H1 (cell line): ENCODE measurements around the gene TNN. TPM values are rescaled to one million over a fixed set of nuclear protein-coding genes. Genes with fewer than 3 reads are reported as not detected.

ENCODE experiments used
- BACH1 ChIP-seq: IDR thresholded peaks from 2 replicates; pipeline ENCODE4 v1.6.1; 2012; ENCODE audit warnings: low read length, improper control_type of control experiment
- CTCF ChIP-seq, 3 experiments: IDR thresholded peaks; 1 replicate in 2 of 3; 2 replicates in 1 of 3; pipeline versions ENCODE4 v1.5.1 to v1.6.1; 2011; ENCODE audit warnings: low read length in 3 of 3, mild to moderate bottlenecking in 3 of 3, inconsistent platforms in 2 of 3, low read depth in 1 of 3, moderate library complexity in 1 of 3; ENCODE audit not compliant: insufficient read depth in 1 of 3; ENCODE audit errors: control extremely low read depth in 1 of 3
- HDAC6 ChIP-seq: IDR thresholded peaks from one replicate; pipeline ENCODE4 v1.7.1; 2012; ENCODE audit warnings: low read depth, mild to moderate bottlenecking, inconsistent platforms, low read length, moderate library complexity
- KDM1A ChIP-seq: fragments of 200-600, 300-600 bp; sonication (generic); IDR thresholded peaks from 2 replicates; pipeline ENCODE4 v1.7.1; 2016; ENCODE audit warnings: mild to moderate bottlenecking, low read length, borderline replicate concordance
- KDM4A ChIP-seq: IDR thresholded peaks from one replicate; pipeline ENCODE4 v1.7.1; 2012; ENCODE audit warnings: low read depth, mild to moderate bottlenecking, moderate library complexity, low read length, inconsistent platforms; ENCODE audit not compliant: severe bottlenecking
- POLR2A ChIP-seq, 2 experiments: IDR thresholded peaks; 1 replicate in 1 of 2; 2 replicates in 1 of 2; pipeline ENCODE4 v1.6.1; 2011; ENCODE audit warnings: low read depth in 2 of 2, low read length in 2 of 2, mild to moderate bottlenecking in 2 of 2; ENCODE audit errors: control extremely low read depth in 1 of 2
- SP4 ChIP-seq: IDR thresholded peaks from 2 replicates; pipeline ENCODE4 v1.6.1; 2012; ENCODE audit warnings: low read length, inconsistent platforms
- TCF12 ChIP-seq: IDR thresholded peaks from 2 replicates; pipeline ENCODE4 v1.6.1; 2011; ENCODE audit warnings: low read depth, mild to moderate bottlenecking, low read length
- YY1 ChIP-seq: IDR thresholded peaks from 2 replicates; pipeline ENCODE4 v1.6.1; 2011; ENCODE audit warnings: low read depth, mild to moderate bottlenecking, low read length
- polyA plus RNA-seq, 7 experiments: library from polyadenylated mRNA; depleted of rRNA in 3 of 7; stranded (reverse) in 5 of 7; unstranded in 2 of 7; fragments of >200 nt in 5 of 7; fragments of 200-250 nt in 2 of 7; gene quantifications; 1 replicate in 5 of 7; 2 replicates in 1 of 7; 4 replicates in 1 of 7; pipeline versions ENCODE4 v1.2.1 to v1.2.3, GENCODE V29; 2011 to 2013; ENCODE audit warnings: missing spikeins in 2 of 7, mixed read lengths in 2 of 7
- total RNA-seq: library from RNA; stranded (reverse); fragmentation: NEBNext Ultra II Directional; extraction: Animal tissue kit (Norgen Biotek cat#: 25700); gene quantifications from 2 replicates; pipeline ENCODE4 v1.2.1, GENCODE V29; 2021

Gene TNN
- total and polyA plus RNA-seq, 2 of the 8 experiments (the other 6 are each of a cell fraction or from before 2014, with no cell fraction given): 0.21 to 0.30 TPM

- peak; percentile 39 to 60 (median 51) for TF ChIP-seq CTCF (IDR thresholded peaks at IDR 0.05; ENCODE audit: control extremely low read depth in 1 of 3, insufficient read depth in 1 of 3, low read depth in 1 of 3, low read length in 3 of 3)
- no peak for TF ChIP-seq HDAC6
- peak; percentile 34; the same call in 1 of the 2 replicates for TF ChIP-seq YY1
- peak; percentile 48; the same call in 1 of the 2 replicates for TF ChIP-seq KDM1A
- 0 out of 2 replicates have a peak, but pooled peaks have one; percentile 8 for TF ChIP-seq TCF12
- TF ChIP-seq BACH1: no peak
- TF ChIP-seq KDM4A: no peak
- no peak for TF ChIP-seq SP4
- TF ChIP-seq POLR2A (IDR thresholded peaks at IDR 0.05; ENCODE audit: control extremely low read depth in 1 of 2, low read depth in 2 of 2, low read length in 2 of 2): 0 out of 3 replicates have a peak, but pooled peaks of 1 of the 2 experiments have one; percentile 32
- TF ChIP-seq, all 59 proteins: peak for 11
These were observed 6.0 kb downstream of the TNN start (continued) for GRCh38 chr1:175073633-175074032.
